Endodermal cell (in vitro differentiated cells): ENCODE results near the gene PCNX4. TPM values are rescaled to one million over a fixed set of nuclear protein-coding genes. Genes with fewer than 3 reads are reported as not detected.

Experiments
- DNase-seq: peaks from one replicate; pipeline ENCODE4 v3.0.0-alpha.2; 2017
- H3K27ac ChIP-seq: 2 replicates; pipeline ENCODE4 v1.5.1; 2013; ENCODE audit warnings: mild to moderate bottlenecking, low read depth, low read length, moderate library complexity
- H3K27me3 ChIP-seq: 2 replicates; pipeline ENCODE4 v1.6.1; 2013; ENCODE audit warnings: mild to moderate bottlenecking, low read length, moderate library complexity; ENCODE audit not compliant: insufficient read depth, control insufficient read depth, poor library complexity, severe bottlenecking
- H3K36me3 ChIP-seq: 2 replicates; pipeline ENCODE4 v1.7.0; 2013; ENCODE audit warnings: mild to moderate bottlenecking, low read length, moderate library complexity; ENCODE audit not compliant: control insufficient read depth, insufficient read depth
- H3K4me1 ChIP-seq: one replicate; pipeline ENCODE4 v1.7.0; 2013; ENCODE audit warnings: low read length; ENCODE audit not compliant: control insufficient read depth, insufficient read depth
- H3K4me3 ChIP-seq: 2 replicates; pipeline ENCODE4 v1.5.1; 2013; ENCODE audit warnings: mild to moderate bottlenecking, low read length, moderate library complexity
- H3K9ac ChIP-seq: 2 replicates; pipeline ENCODE4 v1.6.1; 2013; ENCODE audit warnings: mild to moderate bottlenecking, low read length, moderate library complexity; ENCODE audit not compliant: poor library complexity, severe bottlenecking; ENCODE audit errors: extremely low read depth
- H3K9me3 ChIP-seq: 2 replicates; pipeline ENCODE4 v1.6.1; 2013; ENCODE audit warnings: mild to moderate bottlenecking, low read length, moderate library complexity; ENCODE audit not compliant: control insufficient read depth
- H3K27ac Mint-ChIP-seq: 2 replicates; pipeline ENCODE4 v1.8.0; 2020; ENCODE audit warnings: mixed read lengths
- H3K27me3 Mint-ChIP-seq: 2 replicates; pipeline ENCODE4 v1.8.0; 2021; ENCODE audit warnings: mild to moderate bottlenecking, mixed read lengths; ENCODE audit not compliant: insufficient read depth
- H3K36me3 Mint-ChIP-seq: 2 replicates; pipeline ENCODE4 v1.8.0; 2020; ENCODE audit warnings: low read depth, mixed read lengths
- H3K4me1 Mint-ChIP-seq: 2 replicates; pipeline ENCODE4 v1.8.0; 2020; ENCODE audit warnings: mixed read lengths
- H3K4me3 Mint-ChIP-seq: 2 replicates; pipeline ENCODE4 v1.8.0; 2020; ENCODE audit warnings: mild to moderate bottlenecking, moderate library complexity, mixed read lengths
- H3K9me3 Mint-ChIP-seq: 2 replicates; pipeline ENCODE4 v1.8.0; 2020; ENCODE audit warnings: mild to moderate bottlenecking, mixed read lengths
- WGBS, 2 experiments: methylation state at CpG; one replicate each; pipeline versions ENCODE4 v1.1.5 to v1.1.7; 2013; ENCODE audit warnings: missing lambda C conversion rate in 2 of 2, mixed read lengths in 1 of 2; ENCODE audit not compliant: insufficient coverage in 1 of 2, insufficient read length in 1 of 2; 5-methylcytosine and 5-hydroxymethylcytosine counted together
- total RNA-seq, 2 donors: library from RNA; stranded (reverse); fragmentation: NEBNext Ultra II Directional in 1 of 2; extraction: Animal tissue kit (Norgen Biotek cat#: 25700) in 1 of 2; gene quantifications; 2 replicates in 1 of 2; 3 replicates in 1 of 2; pipeline ENCODE4 v1.2.1, GENCODE V29; 2021
- TF ChIP-seq, protein P1 (sequence below): fragments of 200-600 bp; sonication (generic); conservative IDR thresholded peaks from 2 replicates; pipeline ENCODE4 v1.5.0; 2021; ENCODE audit warnings: antibody characterized with exemption, mild to moderate bottlenecking

Gene PCNX4
- total RNA-seq, 2 donors from 2014 or later: 61.1 to 74.3 TPM

DNA sequence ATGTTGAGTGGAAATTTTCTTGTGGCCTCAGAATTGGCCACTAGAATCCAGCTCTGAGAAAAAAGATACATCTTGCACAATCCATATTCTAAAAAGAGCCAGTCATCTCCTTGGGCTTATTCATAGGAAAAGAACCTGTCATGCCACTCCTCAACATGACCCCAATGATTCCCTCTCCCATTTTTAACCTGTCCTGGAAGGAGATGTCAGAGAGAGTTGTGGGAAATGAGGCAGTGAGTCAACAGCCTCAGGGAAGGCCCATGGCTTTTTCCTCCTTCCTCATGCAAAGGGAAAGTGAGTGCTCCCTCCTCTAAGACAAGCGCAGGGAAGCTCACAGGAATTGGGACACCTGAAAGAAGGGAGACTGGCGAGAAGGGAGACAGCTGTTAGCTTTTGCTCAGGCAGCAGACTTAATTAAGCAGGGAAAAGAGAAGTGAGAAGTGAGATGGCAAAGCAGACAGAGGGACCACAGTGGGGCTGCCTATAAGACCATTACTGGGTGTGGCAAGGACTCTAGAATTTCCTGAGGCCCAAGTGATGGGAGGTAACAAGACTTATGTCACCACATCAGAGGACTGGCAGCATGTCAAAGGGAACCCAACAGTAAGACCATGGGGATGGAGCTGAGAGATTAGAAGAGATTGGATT lies 83.7 kb downstream of the PCNX4 start:
- Histone ChIP-seq H3K27me3 (no peaks in the 10 kb centered on the region), H3K27ac (no peak overlapping the region), H3K9me3 (peaks cover 16% of the 10 kb centered on the region), H3K36me3 (no peaks in the 10 kb centered on the region), H3K9ac (no peak overlapping the region), H3K4me3 (no peak overlapping the region), H3K4me1 (no peaks in the 10 kb centered on the region)
- Mint-ChIP-seq H3K4me3 (no peak overlapping the region), H3K27me3 (no peaks in the 10 kb centered on the region), H3K4me1 (no peaks in the 10 kb centered on the region), H3K27ac (no peak overlapping the region), H3K9me3 (peaks cover 14% of the 10 kb centered on the region), H3K36me3 (no peaks in the 10 kb centered on the region)
- DNase-seq: no peak
- TF ChIP-seq, protein P1, sequence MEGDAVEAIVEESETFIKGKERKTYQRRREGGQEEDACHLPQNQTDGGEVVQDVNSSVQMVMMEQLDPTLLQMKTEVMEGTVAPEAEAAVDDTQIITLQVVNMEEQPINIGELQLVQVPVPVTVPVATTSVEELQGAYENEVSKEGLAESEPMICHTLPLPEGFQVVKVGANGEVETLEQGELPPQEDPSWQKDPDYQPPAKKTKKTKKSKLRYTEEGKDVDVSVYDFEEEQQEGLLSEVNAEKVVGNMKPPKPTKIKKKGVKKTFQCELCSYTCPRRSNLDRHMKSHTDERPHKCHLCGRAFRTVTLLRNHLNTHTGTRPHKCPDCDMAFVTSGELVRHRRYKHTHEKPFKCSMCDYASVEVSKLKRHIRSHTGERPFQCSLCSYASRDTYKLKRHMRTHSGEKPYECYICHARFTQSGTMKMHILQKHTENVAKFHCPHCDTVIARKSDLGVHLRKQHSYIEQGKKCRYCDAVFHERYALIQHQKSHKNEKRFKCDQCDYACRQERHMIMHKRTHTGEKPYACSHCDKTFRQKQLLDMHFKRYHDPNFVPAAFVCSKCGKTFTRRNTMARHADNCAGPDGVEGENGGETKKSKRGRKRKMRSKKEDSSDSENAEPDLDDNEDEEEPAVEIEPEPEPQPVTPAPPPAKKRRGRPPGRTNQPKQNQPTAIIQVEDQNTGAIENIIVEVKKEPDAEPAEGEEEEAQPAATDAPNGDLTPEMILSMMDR: no peak
- 83 to 86% methylated on average over 2 of the region's 2 CpGs for WGBS, 2 experiments

DNA sequence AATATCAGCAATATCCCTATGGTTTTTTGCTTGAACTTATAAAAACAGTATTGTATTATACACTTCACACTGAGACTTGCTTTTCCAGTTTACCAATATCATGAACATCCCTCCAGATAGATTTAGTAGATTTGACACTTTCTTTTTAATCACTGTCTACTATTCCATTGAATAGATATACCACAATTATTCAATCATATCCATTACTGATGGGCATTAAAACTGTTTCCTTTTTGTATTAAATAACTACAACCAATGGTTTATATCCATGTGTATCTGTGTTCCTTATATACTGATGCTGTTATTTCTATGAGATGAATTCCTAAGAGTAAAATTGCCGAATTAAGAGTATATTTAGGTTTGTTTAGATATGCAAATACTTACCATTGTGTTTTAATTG lies 86.4 kb downstream of the PCNX4 start:
- Histone ChIP-seq H3K36me3 (no peaks in the 10 kb centered on the region), H3K27ac (no peak overlapping the region), H3K4me3 (no peak overlapping the region), H3K4me1 (no peaks in the 10 kb centered on the region), H3K9me3 (peaks cover 7% of the 10 kb centered on the region), H3K27me3 (no peaks in the 10 kb centered on the region), H3K9ac (no peak overlapping the region)
- DNase-seq: no peak
- Mint-ChIP-seq H3K4me1 (no peaks in the 10 kb centered on the region), H3K4me3 (no peak overlapping the region), H3K9me3 (peaks cover 3% of the 10 kb centered on the region), H3K27ac (no peak overlapping the region), H3K36me3 (no peaks in the 10 kb centered on the region), H3K27me3 (no peaks in the 10 kb centered on the region)
- WGBS, 2 experiments: 100% methylated on average over 1 of the region's 1 CpG; no CpG with 5 or more reads in 1 of the 2 experiments
- TF ChIP-seq, protein P1: no peak

DNA sequence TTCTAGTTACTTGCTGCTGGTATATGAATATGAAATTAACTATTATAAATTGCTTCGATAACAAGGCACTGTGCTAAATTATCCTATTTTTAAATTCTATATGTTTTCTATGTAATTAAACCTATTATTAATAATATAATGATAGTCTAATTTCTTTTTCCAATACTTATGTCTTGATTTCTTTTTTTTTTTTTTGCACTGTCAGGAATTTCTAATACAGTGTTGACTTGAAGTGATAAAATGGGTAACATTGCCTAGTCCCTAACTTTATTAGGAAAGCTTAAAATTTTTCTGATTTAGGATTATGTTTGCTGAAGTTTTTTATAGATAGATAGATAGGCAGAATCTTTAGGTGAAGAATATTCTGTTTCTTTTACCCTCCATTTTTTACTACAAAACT lies 87.1 kb downstream of the PCNX4 start:
- H3K4me3 ChIP-seq: no peak overlapping the region
- TF ChIP-seq, protein P1: no peak
- H3K9me3 ChIP-seq: peaks cover 7% of the 10 kb centered on the region
- Mint-ChIP-seq H3K4me1 (no peaks in the 10 kb centered on the region), H3K36me3 (no peaks in the 10 kb centered on the region), H3K27ac (no peak overlapping the region), H3K27me3 (no peaks in the 10 kb centered on the region), H3K9me3 (peaks cover 3% of the 10 kb centered on the region), H3K4me3 (no peak overlapping the region)
- no CpG with 5 or more reads among the region's 1 CpG for WGBS, 2 experiments
- H3K9ac ChIP-seq: no peak overlapping the region
- no peaks in the 10 kb centered on the region for H3K27me3 ChIP-seq
- no peaks in the 10 kb centered on the region for H3K4me1 ChIP-seq
- no peaks in the 10 kb centered on the region for H3K36me3 ChIP-seq
- DNase-seq: no peak
- no peak overlapping the region for H3K27ac ChIP-seq
